NCI-H460 (cell line): ENCODE data around the gene LYZL1. TPM values are rescaled to one million over a fixed set of nuclear protein-coding genes. Genes with fewer than 3 reads are reported as not detected.
A peak's percentile ranks its signal among the peaks of the same experiment; 100 is the strongest.
"Not testable (repeated sequence)": the region's sequence is repeated elsewhere in the genome, so short reads cannot be mapped to it uniquely, and the experiment has no call there.

Experiments used
- DNase-seq: peaks from one replicate; pipeline ENCODE4 v3.0.0-alpha.2; 2016; ENCODE audit warnings: low read depth; ENCODE audit errors: extremely low read depth
- total RNA-seq: library from RNA; depleted of rRNA; stranded (reverse); fragments of >200 nt; shearing (Covaris generic); gene quantifications from 2 replicates; pipeline ENCODE4 v1.2.3, GENCODE V29; 2014

Gene LYZL1
- total RNA-seq, 1 experiment from 2014 or later = not detected

DNA sequence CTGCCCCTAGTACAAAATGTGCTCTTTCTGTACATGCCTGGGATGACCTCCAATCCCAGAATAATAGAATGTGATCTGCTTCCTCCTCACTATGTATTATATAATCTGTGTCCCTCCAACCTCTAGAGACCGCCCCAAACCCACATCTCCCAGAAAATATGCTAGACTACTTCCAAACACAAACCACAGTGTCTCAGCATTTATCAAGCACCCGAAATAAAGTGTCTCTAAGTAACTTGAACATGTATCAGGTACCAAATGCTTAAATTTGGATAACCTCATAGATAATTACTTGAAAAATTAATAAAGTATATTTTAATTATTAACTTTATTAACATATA, 16.1 kb downstream of the LYZL1 start:
- DNase-seq = no peak

DNA sequence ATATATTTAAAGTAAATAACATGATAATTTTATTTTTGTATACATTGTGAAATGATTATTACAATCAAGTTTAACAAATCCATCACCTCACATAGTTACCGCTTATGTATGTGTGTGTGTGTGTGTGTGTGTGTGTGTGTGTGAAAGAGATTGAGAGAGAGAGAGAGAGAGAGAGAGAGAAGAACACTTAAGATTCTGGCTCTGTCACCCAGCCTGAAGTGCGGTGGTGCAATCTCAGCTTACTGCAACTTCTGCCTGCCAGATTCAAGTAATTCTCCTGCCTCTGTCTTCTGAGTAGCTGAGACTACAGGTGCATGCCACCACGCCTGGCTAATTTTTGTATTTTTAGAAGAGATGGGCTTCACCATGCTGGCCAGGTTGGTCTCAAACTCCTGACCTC, 17.8 kb downstream of the LYZL1 start:
- no peak for DNase-seq

DNA sequence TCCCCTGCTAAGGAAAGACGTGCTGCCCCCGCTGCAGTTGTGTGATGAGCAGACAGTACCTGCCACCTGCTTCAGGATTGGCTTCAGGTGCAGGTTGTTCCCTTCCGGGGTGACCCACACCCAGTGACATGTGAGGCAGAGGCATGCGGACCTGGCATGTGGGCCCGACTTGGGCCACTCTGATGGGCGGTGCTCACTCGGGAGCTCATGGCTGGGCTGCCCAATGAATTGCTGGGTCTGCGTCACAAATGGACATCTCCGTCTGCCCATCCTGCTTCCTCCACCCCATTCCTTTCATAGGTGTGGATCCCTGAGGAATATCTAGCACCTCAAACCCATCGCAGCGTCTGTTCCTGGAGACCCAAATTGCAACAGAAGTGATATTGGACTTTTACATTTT, 19.3 kb downstream of the LYZL1 start:
- not testable (repeated sequence) for DNase-seq

DNA sequence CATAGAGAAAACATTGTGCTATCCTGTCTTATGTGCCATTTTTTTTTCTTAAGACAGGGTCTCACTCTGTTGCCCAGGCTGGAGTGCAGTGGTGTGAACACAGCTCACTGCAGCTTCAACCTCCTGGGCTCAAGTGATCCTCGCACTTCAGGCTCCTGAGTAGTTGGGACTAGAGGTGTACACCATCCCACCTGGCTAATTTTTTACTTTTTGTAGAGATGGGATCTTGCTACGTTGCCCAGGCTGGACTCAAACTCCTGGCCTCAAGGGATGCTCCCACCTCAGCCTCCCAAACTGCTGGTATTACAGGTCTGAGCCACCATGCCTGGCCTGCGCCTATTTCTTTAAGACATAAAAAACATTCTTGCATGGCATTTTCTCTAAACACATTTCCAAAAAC, 20.6 kb downstream of the LYZL1 start:
- no peak for DNase-seq

DNA sequence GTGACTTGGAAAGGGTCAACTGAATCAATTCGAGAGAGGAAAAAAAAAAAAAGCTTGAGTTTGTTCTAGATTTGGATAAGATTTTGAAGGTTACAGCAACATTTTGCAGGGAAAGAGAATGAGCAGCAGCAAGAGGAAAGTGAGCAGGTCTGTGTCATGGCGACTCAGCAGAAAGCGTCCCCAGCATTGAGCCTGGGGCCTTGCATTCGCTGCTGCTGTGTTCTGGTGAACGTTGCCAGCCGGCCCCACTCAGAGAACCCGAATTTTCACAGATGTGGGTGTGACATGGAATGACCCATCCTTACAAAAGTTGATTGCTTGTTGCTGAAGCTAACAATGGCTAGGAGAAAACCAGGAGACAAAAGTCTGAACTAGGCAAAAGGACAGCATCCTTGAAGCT, 21.6 kb downstream of the LYZL1 start:
- DNase-seq = not testable (repeated sequence)

DNA sequence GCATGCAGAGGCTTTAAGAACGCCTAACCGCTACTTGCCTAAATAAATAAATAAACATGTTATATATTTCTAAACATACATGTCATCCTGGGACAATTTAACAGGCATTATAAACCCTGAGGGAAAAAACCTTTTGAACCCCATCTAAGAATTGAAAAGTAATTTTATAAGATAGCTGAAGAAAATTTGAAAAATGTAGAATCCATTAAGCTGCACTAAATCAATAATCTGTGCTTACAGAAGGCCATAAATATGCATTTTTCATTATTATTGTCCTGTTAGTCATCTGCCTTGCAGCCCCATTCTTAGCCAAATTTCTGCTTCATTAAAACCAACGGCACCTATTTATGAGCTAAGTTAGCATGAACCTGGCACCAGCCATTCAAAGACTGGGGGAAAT, 24.2 kb downstream of the LYZL1 start:
- DNase-seq = no peak

DNA sequence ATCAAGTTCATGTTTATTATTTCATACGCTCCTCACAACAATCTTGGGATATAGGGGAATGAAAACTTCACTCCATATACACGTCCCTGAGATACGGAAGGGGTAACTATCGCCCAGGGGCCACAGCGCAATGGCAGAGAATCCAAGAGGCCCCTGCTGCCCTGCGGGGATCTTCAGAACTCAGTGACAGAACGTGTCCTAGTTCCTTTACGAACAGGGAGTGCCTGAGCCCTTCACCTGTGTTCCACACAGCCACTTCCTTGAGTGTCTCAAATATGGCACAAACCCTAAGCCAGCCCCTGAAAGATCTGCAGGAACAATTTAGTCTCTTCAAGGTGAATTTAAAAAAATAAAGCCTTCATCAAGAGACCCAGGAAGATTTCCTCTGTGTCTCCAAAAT, 25.9 kb downstream of the LYZL1 start:
- no peak for DNase-seq

DNA sequence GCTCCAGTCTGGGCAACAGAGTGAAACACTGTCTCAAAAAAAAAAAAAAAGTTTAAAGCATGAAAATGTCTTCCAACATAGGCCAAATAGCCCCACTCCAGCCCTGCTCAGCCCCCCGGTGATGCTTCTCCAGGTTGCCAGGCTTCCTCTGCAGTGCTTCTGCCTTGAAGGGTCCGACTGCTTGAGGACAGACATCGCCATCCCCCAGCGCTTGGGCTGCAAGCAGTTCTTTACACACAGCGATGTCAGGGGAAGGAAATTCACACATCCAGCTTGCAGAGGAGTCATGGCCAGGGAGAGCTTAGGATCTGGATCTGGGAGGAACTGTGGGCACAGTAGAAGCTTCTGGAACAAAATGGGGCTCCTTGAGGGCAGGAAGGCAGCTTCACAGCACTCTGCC, 26.9 kb downstream of the LYZL1 start:
- no peak for DNase-seq

DNA sequence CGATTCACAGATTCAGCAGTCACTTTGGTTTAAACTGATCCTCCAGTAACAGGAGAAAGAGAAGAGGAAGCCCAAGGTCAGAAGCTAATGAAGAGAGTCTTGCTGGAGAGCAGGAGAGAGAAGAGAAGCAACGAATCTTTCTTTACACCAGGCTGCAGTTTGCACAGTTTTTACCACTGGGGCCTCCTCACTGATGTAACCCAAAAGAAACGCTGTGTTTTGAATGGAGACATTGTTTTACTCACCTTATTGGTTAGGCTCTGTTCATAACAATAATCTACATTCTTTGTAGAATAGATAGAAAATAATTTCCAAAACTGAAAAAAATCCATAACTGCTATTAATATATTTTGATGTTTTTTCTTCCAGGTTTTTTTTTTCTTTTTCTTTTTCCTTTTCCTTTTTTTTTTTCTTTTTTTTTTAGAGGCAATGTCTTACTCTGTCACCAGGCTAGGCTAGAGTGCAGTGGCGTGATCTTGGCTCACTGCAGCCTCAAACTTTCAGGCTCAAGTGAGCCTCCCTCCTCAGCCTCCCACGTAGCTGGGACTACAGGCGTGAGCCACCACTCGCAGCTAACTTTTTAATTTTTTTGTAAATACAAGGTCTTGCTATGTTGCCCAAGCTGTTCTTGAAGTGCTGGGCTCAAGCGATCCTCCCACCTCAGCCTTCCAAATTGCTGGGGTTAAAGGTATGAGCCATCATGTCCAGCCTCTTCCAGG, 27.6 kb downstream of the LYZL1 start:
- no peak for DNase-seq

DNA sequence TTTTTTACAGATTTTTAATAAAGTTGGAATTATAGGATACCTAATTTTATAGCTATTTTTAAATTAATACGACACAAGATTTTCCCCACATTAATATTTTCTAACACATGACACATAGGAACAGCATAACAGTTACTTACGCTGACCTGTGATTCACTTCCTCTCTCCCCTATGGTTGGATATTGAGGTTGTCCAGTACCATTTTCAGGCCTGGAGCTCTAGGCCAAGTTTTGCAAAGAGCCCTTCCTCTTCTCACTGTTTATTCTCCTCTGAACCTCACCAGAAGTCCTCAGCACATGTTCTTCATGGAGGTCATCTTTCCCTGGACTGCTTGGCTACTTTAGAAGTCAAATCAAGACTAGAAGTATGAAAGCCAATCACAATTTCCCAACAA, 28.2 kb downstream of the LYZL1 start:
- no peak for DNase-seq

DNA sequence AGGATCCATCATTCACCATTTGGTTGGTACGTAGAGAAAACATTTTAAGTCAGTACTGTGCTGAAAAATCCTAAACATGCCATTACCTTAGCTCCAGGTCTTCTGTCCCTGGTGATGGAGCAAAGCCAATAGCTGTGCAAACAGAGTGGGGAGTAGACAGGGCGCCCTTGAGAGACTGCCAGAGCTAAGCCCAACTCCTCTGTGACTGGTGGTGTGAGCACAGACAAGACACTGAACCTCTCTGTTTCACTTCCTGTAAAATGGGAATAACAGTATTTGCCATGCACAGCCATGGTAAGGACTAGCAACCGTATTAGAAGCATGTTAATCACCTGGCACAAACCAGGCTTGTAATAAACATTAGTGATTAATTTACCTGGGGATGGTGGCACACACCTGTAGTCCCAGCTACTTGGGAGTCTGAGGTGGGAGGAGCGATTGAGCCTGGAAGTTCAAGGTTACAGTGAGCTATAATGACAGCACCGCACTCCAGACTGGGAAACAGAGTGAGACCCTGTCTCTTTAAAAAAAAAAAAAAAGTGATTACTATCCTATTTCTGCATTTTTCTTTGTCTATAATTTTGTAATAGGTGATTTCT, 28.7 kb downstream of the LYZL1 start:
- no peak for DNase-seq

DNA sequence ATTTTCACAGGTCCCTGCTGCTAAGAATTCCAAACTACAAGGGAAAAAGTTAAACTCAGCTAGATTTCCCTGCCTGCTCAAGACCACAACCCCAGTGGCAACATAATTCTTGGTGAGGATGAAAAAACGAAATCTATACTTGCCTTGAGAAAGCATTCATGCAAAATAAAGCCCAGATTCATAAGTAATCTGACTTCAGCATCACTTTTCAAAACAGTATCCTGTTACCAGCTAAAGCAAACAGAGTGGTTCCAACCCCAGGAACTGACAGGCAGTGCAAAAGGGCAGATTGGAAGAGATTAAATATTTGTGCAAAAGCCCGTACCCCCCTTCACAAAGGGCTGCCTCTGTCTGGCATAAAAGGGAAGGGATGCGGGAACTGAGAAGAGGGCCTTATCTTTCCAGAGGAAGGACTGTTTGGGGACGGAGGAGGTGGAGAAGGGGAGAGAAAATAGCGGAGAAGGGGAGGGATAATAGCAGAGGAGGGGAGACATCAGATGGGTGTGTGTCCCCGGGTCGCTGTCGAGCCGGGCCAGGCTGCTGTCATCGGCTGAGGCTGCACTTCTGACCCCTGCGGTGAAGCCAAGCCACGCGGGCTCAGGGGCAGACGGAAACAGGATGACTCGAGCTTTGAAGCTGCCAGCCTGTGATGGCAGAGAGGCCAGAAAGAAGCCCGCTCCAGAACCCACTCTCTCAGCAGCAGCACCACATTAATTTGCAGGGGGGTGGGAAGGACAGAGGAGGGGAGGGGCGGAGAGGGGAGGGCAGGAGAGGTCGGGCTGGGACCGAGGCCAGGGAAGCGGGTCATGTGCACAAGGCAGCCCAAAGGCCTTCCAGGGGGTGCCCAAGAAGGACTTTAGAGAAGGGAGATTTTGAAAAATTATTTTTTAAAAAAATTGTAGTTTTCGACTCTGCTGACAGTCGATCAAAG, 29.5 kb downstream of the LYZL1 start:
- peak; percentile 44 for DNase-seq

DNA sequence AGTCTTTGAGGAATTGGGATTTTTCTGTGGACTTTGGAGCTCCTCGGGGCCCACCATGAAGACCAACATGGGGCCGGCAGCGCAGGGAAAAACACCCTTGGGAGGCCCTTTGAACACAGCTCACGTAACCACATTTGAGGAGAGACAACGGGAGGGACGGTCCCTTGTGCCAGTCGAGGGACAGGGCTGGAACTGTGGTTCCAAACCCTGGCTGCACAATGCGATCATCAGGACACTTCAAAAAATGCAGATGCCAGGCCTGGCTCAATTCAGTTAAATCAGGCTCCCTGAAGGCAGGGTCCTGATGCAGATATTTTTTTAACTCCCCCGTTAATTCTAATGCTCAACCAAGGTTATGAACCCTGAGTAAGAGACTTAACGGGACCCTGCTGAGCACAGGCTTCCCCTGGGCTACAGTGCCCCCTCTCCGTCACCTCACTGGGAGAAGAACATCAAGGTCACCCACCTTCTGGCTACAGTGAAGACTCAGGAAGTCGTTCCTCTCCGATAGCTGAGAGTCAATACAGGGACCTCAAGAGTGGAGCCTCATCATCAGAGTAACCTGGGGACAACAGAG, 30.4 kb downstream of the LYZL1 start:
- DNase-seq = no peak

DNA sequence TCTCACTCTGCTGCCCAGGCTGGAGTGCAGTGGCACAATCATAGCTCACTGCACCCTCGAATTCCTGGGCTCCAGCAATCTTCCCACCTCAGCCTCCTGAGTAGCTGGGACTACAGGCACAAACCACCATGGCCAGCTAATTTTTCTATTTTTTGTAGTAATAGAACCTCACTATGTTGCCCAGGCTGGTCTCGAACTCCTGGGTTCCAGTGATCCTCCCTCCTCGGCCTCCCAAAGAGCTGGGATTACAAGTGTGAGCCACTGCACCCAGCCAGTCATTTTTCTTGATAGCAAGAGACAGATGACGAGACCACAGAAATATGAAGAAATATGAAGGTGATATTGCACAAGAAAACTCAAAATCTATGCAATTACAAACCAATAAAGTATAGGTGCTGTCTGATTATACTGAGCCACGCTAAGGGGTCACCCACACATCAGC, 31.8 kb downstream of the LYZL1 start:
- not testable (repeated sequence) for DNase-seq

DNA sequence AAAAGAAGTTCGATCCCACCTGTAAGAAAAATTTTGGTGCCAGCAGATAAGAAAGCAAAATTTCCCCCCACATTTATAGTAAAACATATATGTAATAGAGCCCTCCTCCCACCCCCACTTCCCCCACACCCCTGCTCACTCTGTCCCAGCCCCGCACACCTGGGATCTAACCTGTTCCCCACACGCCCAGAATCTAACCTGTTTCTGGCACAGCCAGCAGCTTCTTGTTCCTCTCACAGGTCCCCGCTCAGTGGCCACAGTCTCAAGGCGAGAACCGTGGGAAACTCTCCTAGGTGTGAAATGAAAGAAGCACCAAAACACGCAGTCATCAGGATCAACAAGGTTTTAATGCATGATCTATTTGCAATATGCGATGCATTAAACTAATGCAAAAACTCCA, 32.8 kb downstream of the LYZL1 start:
- no peak for DNase-seq

DNA sequence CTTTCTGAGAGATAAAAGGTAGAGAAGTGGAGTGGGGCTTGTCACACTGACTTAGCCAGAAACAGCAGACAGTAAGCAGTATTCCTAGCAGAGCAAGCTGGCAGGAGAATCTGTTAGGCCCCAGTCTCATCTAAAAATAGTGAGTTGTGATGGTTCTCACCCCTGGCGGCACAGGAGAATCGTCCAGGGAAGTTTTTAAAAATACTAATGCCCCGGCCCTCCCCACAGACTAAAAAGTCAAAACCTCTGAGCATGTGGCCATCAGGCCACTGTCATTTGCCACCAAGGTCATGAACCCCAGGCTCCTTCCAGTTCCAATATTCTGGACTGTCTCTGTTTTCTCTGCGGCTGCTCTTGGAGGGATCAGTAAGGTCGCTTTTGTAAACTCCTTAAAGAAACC, 34.0 kb downstream of the LYZL1 start:
- no peak for DNase-seq

DNA sequence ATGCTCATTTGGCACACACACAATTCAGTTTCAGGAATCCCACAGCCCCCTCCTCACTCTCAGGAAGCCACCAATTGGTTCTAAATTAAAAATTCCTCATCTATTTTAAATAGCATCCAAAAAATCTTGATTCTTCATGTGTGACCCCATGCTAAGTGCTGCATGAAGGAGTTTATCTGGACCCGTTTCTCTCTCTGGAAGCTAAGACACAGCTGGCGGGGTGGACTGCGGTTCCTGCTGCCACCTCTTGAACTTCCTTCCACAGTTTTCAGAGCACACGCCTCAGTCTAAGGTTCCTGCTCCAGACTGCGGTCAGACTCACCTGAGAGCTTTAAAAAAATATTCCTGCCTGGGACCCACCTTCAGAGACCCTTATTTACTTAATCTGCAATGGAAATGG, 34.5 kb downstream of the LYZL1 start:
- no peak for DNase-seq

DNA sequence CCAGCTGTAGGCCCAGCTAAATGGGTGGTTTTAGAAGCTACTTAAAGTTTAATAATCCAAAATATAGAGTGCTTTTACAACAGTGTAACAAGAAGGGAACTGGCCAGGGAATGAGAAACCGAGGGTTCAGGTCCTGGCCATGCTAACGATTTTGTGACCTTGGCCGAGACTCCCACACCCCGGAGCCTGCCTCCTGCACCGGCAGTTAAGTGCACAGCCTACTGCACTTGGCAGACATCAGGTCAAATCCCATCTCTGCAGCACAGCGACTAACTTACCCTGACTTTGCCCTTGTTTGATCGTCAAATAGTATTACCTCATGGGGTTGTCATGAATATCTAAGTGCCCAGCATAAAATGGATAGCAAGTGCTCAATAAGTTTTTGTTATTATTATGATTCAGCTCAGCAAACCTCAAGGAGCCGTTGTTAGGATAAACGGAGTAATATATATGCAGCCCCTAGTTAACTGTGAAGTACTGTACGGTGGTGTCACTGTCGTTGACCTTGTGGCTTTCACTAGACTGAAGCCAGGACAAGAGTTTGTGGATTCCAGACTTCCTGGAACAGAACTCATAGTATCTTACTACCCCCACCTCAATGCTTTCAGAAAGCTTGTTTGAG, 35.5 kb downstream of the LYZL1 start:
- no peak for DNase-seq

DNA sequence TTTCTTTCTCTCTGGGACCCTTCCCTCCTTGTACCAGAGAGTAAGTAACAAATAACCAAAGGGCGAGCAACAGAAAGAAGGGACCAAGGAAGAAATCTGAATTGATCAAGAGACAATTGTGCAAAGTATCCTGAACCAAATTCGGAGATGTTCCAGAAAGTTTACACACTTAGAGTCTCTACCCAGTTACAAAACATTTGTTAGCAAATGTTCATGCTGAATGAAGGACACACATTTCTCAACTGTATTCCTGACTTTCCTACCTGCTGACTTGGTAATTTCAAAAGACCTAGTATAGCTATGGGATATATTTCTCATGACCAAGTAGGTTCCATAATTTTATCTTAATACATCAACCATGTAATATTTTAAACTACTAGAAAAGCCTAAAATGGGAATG, 37.4 kb downstream of the LYZL1 start:
- DNase-seq = no peak

DNA sequence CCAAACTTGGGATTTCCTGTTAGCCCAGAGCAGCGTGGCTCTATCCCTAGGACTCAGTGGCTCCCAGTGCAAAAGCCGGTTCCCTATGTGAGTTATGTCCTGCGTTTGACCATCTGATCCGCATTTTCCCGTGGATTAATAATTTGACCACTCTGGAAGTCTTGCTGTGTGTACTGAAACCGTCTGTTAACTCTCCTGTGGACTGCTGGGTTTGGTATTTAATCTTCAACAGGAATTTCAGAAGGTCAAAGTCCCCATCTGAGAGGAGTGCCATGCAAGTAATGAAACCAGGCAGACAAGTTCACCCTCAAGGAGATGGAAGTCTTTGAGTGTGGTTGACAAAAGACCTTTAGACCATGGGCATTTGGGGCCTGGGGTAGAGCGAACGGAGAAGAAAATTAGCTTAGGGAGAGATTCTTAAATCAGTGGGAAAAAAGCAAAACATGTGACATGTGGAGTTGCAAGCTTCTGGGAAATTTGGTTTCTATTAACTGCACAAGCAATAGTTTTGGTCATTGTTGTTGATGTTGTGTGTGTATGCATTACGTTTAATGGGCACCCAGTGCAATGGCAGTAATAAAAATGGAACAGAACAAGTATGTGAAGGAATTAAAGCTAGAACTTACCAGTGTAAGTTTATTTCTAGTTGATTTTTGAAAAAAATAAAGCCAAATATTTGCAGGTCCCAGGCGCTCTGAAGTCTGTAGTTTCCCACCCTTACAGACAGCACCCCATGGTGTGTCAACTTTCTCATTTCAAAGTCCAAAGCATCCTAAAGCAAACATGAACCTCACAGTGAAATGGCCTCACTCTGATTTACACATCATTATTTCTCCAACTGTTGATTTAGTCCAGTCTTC, 38.2 kb downstream of the LYZL1 start:
- no peak for DNase-seq
